NCI-H1092 (cell line): ENCODE results near the gene LCP2.
A peak's percentile ranks its signal among the peaks of the same experiment; 100 is the strongest.
"Not testable (repeated sequence)": the region's sequence is repeated elsewhere in the genome, so short reads cannot be mapped to it uniquely, and the experiment has no call there.

ENCODE experiments used
- DNase-seq: peaks from one replicate; lab custom pipeline; 2025; lab: John Stamatoyannopoulos, UW

LCP2 gene

DNA sequence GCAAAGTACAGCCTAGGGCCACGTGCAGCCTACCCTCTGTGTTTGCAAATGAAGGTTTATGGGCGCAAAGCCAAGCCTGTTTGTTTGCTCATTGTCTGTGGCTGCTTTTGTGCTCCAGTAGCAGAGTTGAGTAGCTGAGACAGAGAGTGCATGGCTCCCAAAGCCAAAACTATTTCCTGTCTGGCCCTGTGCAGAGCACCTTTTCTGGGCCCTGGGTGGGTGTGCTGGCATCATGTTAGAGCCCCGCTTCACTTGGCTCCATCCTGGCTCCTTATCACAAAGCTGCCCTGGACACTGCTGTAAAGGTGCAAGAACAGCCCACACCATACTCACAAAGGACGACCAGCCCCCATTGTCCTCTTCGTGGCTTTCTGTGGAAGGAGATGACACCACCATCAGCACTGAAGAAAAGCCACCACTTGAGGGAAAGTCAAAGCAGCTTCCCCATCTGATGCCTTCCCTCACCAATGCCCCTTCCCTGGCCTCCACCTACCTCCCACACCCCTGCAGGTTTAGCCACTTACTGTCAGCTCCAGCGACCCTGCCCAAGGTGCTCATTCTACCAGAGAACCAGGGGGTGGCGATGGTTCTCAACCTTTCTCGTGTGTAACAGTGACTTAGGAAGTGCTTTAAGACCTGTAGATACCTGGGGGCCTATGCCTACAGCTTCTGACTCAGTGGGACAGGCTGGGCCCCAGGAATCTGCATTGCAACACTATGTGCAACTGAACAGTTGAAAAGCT, 23.4 kb downstream of the LCP2 start:
- peak; percentile 53 for DNase-seq

DNA sequence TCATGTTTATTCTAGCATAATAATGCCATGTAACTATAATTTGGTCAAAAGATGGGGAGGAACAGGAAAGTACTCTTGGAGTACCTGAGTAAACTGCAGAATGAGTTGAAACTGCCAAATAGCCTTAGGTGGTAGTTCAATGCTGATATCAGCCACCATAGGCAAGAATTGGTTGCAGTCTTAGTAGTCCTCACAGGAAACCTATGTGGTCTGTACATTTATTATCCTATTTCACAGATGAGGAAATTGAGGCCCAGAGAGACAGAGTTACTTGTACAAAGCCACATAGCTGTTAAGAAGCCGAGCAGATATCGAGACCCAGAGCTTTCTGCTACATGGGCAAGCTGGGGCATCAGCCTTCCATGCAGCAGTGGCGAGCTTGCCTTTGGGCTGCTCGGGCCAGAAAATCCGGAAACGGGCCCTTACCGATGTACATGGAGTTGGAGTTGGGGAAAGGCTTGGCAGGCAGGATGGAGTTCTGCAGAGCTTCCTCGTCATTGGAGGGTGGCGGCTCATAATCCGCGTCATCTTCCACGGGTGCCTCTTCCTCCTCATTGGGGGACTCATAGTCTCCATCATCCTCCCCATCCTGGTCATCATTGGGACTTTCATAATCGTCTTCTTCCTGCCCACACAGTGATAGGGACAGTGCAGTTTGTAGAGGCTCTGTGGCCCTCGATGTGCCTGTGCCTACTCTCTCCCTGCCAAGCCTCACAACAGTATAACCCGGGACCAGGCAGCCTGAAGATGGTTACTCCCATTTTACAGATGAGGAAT, 27.1 kb downstream of the LCP2 start:
- DNase-seq: no peak

DNA sequence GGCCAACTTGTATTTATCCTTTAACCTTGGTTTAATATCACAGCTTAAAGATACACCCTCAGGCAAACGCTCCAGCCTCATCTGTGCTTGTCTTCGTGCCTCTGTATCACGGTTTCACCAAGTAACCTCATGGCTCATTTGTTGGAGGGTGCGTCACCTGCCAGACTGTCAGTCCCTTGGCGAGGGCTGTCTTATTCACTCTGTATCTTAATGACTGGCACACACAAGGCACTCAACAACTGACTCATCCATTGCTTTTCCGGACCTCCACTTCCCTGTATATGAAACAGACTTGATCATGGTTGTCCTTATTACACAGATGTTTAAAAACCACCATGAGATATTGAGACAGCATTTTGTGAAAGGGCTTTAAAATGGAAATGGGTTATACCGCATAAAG, 28.0 kb downstream of the LCP2 start:
- DNase-seq: no peak

DNA sequence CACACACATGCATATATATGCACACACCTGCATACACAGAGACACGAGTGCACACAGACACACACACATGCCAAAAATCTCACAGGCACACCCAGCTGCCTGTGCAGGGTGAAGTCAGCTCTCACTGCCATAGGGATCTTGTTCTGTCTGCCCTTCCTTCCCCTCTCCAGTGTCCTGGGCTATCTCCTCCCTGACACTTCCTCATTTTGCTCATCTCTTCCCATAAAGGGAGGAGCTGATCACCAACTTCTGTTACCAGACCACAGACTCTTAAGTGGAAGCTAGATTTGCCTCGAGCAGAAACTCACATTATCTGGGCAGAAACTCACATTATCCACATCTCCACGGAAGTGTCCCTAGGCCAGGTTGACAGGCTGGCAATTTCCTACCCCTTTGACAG, 28.7 kb downstream of the LCP2 start:
- no peak for DNase-seq

- DNase-seq: no peak
These were observed 29.4 kb downstream of the LCP2 start for GRCh38 chr5:170268153-170268689.

DNA sequence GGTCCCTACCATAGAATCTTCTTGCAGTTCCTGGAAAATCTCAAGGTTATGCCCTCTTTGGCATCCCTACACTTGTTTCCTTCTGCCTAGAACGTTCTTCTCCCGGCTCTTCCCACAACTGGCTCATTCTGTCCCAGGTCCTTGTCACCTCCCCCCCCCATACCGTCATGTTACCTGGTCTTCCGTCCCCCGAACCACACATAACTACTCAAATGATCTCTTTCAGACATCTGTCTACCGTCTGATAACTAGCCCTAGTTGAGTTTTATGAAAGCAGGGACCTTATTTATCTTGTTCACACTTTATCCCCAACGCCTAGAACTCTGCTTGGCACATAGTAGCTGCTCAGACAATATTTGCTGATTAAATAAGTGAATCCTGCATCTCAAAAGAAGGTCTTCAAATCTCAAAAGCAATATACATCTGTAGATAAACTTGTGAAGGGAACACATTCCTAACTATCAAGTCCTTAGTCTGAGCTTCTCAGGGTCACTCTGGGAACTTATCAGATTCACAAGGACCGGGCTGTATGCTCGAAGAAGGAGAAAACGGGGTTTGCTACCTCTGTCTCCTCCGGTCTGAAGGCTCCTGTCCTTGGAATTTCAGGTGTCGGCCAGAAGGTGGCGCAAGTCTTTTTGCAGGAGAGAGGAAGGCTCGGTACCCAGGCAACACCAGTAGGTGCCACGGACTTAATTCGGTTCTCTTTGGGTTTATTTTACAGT, 30.0 kb downstream of the LCP2 start:
- peak; percentile 49 for DNase-seq

DNA sequence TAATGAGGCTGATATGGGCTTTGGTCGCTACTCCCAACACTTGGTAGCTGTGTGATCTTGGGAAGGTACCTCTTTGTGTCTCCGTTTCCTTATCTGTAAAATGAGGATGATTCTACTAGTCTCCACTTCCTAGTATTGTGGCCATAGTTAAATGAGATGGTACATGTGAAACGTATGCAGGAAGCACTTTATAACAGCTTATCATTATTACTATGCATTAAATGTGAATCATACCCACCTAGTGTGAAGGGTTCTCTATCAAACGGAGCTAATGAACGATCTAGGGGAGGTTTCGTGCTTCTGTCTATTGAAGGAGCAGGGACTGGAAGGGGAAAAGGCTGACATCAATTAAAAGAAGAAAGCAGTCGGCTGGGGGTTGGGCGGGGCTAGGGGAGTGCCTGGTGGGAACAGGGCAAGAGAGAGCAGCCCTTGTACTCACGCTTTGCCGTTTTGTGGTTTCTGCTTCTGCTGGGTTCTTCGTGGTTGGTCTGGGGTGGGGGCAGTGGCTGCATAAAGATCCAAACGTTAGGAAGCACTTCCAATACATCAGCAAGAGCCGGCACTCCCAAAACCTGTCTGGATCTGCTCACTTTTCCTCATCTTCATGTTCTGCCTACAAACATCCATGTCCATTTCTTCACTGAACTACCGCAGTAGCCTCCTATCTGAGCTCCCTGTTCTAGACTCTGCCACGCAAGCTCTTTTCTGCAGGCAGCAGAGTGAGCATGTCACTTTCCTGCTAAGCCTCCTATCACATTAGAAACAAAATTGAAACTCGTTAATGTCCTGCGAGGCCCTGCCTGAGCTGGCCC, 30.8 kb downstream of the LCP2 start:
- no peak for DNase-seq

GRCh38 chr5:170265522-170265921, 32.1 kb downstream of the LCP2 start:
- no peak for DNase-seq

DNA sequence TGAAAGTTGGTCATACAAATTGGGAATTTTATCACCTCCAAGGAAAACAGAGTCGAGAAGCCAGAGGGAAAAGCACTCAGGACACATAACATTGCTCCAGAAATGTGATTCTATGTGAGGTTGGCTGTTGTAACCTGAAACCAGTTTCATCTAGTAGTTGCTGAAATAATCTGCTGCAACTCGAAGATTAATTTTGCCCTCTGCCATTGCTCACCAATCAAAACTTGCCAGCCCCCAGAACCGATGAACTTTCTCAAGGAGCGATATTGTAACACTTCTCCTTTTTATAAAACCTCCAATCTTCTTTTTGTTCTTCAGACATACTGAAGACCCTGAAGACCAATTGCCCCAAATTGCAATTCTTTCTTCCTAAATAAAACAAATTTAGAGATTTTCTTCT, 33.7 kb downstream of the LCP2 start:
- DNase-seq: no peak

- DNase-seq: no peak
These were observed 35.2 kb downstream of the LCP2 start for GRCh38 chr5:170262061-170263045.

DNA sequence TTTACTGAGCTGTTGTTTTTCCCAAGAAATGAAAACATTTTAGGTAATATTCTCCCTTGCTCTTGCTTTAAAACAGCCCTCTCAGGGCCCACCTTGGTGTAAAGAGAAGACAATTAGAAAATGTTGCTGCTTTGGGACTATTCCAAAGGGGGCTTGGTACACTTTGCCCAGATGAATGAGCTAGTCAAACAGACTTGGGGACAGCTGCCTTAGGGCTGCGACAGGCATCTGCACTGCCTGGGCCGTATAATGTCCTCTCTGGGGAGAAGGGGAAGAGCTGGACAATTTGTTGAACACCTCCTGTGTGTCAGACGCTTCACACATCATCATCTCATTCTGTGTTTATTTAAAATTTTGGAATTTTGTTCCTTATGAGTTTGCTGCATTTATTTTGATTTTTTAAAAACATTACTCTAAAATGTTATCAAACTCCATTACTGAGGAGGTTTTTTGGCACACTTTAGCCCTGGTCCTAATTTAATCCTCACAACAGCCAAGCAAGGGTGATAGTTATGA, 36.0 kb downstream of the LCP2 start:
- no peak for DNase-seq

- no peak for DNase-seq
These were observed 40.2 kb downstream of the LCP2 start for GRCh38 chr5:170257370-170257769.

DNA sequence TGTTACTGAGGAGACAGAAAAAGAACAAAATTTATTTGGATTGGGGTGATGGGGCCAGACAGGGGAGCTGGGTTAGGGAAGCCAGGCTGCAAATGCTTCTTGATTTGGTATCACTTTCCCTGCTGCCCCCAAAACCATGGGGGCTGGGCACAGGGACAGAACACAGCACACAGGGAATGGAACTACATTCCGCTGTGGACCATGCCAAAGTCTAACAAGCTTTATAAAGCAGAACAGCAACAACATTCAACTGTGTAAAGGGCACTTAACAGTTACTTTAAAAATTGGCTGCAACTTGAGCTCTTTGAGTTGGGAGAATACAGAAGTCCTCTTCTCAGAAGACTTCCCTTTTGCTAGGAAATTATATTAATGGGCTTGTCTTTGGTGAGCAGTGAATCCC, 41.0 kb downstream of the LCP2 start:
- no peak for DNase-seq

DNA sequence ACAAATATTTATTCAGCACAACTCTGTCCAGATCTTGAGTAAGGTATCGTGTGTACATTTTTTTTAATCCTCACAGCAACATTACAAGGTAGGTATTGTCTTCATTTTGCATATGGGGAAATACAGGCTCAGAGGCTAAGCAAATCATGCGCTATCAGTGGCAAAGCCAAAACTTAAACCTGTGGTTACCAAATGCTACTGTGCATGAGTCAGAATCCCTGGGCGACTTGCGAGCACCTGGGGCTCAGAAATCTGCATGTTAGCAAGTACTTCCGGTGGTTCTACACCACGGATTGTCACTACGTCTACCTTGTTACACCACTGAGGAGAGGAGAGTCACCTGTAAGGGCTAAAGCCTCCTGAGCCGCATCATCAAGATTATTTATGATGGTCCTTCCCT, 43.5 kb downstream of the LCP2 start:
- DNase-seq: no peak

DNA sequence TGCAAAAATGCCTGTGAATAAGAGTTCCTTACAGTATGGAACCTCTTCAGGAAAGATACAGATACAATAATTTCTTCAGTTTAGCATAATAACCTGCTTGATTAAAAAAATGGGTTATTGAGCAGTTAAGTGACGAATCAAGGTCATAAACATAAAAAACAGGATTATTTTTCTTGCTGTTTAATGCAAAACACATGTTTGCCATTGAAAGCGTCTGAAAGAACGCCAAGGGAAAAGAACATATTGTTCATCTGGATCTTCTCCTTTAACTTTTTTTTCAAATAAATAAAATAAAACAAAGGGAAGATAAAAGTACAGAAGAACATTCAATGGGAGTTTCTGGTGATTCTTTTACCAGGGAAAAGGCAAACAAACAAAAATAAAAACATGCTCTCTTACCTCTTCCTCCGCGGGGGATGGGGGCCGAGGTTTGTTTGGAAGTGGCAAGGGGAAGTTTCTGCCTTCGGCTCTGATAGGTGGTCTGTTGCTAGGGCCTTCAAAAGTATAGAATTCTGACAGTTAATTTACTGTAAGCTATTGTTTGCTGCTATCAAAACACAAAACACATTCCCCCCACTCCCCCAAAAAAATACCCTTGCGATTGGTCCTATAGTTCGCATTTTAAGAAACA, 44.7 kb downstream of the LCP2 start:
- no peak for DNase-seq

- no peak for DNase-seq
These were observed 45.5 kb downstream of the LCP2 start for GRCh38 chr5:170252109-170252508.

- DNase-seq: no peak
These were observed 46.1 kb downstream of the LCP2 start for GRCh38 chr5:170251462-170251861.

GRCh38 chr5:170250810-170251317, 46.7 kb downstream of the LCP2 start:
- no peak for DNase-seq

GRCh38 chr5:170249355-170249754, 48.2 kb downstream of the LCP2 start:
- no peak for DNase-seq

DNA sequence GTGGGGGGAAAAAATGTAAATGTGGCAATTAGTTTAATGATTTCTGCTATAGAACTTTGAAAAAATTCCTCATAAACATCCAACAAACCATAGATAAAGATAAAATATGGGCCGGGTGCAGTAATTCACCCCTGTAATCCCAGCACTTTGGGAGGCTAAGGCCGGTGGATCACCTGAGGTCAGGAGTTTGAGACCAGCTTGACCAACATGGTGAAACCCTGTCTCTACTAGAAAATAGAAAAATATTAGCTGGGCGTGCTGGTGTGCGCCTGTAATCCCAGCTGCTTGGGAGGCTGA, 48.7 kb downstream of the LCP2 start:
- not testable (repeated sequence) for DNase-seq
